ENCODE measurements around the gene GTF2H1. TPM values are rescaled to one million over a fixed set of nuclear protein-coding genes. Genes with fewer than 3 reads are reported as not detected.

Gene GTF2H1
- 40.8 TPM for total RNA-seq
- long read RNA-seq, transcript GTF2H1-201 (15 exons, 2,982 nt): major isoform, 46 of 56 reads
- long read RNA-seq, partial matches to known transcripts: 3 of 56 reads
- long read RNA-seq, other reads (novel, unspliced or antisense): 5 of 56 reads

- TF ChIP-seq CTCF (IDR thresholded peaks at IDR 0.05): no peak
- intact Hi-C loops (cut with DNase I): no loop called here
- peak; percentile 98 for ATAC-seq
These were observed at the start of gene GTF2H1, which contains the start of gene HPS5 for GRCh38 chr11:18321969-18322711. Gene GTF2H1, plus strand, starts transcription at chr11:18322567. Its CDS starts 10,508 bp downstream, at chr11:18333075. Gene HPS5, minus strand, starts transcription at chr11:18322140. Its CDS starts 4,282 bp downstream, at chr11:18317858.

GRCh38 chr11:18277565-18278271 is 44.6 kb upstream of the GTF2H1 start:
- Histone ChIP-seq H3K9me3 (no peaks in the 10 kb centered on the region), H3K27me3 (no peaks in the 10 kb centered on the region), H3K36me3 (peaks cover 31% of the 10 kb centered on the region), H3K4me1 (no peaks in the 10 kb centered on the region), H3K27ac (peak overlapping the region; percentile 37), H3K4me3 (no peak overlapping the region)
- intact Hi-C loops (cut with DNase I): no loop called here
- no peak for TF ChIP-seq CTCF (IDR thresholded peaks at IDR 0.05)
- ATAC-seq (peak; percentile 87), DNase-seq (no peak)

More at GRCh38 chr11:18321969-18322711, at the start of gene GTF2H1, which contains the start of gene HPS5:
- H3K36me3 ChIP-seq: peaks cover 22% of the 10 kb centered on the region
- peak; percentile 96 for DNase-seq
- H3K27me3 ChIP-seq: no peaks in the 10 kb centered on the region
- H3K4me1 ChIP-seq: peaks cover 43% of the 10 kb centered on the region
- no peaks in the 10 kb centered on the region for H3K9me3 ChIP-seq
- peak within 1 kb of the TSS; percentile 90 for H3K4me3 ChIP-seq
- H3K27ac ChIP-seq: peak within 1 kb of the TSS; percentile 98

- Histone ChIP-seq H3K27ac (peak overlapping the region; percentile 5), H3K9me3 (no peaks in the 10 kb centered on the region), H3K27me3 (no peaks in the 10 kb centered on the region), H3K4me1 (no peaks in the 10 kb centered on the region), H3K4me3 (no peak overlapping the region), H3K36me3 (peaks cover 55% of the 10 kb centered on the region)
- ATAC-seq (no peak), DNase-seq (no peak)
- intact Hi-C loops (cut with DNase I): no loop called here
- no peak for TF ChIP-seq CTCF (IDR thresholded peaks at IDR 0.05)
These were observed 41.8 kb upstream of the GTF2H1 start for GRCh38 chr11:18280438-18281045.

GRCh38 chr11:18282626-18283025 is 39.7 kb upstream of the GTF2H1 start:
- ATAC-seq: no peak
- no peak overlapping the region for H3K27ac ChIP-seq
- H3K9me3 ChIP-seq: no peaks in the 10 kb centered on the region
- no peak overlapping the region for H3K4me3 ChIP-seq
- no peaks in the 10 kb centered on the region for H3K4me1 ChIP-seq
- no peak for TF ChIP-seq CTCF (IDR thresholded peaks at IDR 0.05)
- no peak for DNase-seq
- intact Hi-C loops (cut with DNase I): no loop called here
- H3K27me3 ChIP-seq: no peaks in the 10 kb centered on the region
- H3K36me3 ChIP-seq: peaks cover 76% of the 10 kb centered on the region

- Histone ChIP-seq H3K27ac (no peak overlapping the region), H3K36me3 (peaks cover 82% of the 10 kb centered on the region), H3K4me1 (no peaks in the 10 kb centered on the region), H3K4me3 (no peak overlapping the region), H3K27me3 (no peaks in the 10 kb centered on the region), H3K9me3 (no peaks in the 10 kb centered on the region)
- ATAC-seq (no peak), DNase-seq (no peak)
- TF ChIP-seq CTCF (IDR thresholded peaks at IDR 0.05): no peak
- intact Hi-C loops (cut with DNase I): no loop called here
These were observed 36.5 kb upstream of the GTF2H1 start for GRCh38 chr11:18285841-18286240.

Measured in upper lobe of right lung (tissue), 1 donor.